HEK293 (cell line): Measurements from ENCODE around the gene ADK.

ENCODE experiments used
- ATF2 ChIP-seq: fragments of 450-650 bp; formaldehyde crosslinking; IDR thresholded peaks from 2 replicates; pipeline ENCODE4 v1.5.1; 2016; ENCODE audit warnings: missing biosample characterization, missing genetic modification characterization, low read depth
- CTCF ChIP-seq: fragments of 450-650 bp; formaldehyde crosslinking; IDR thresholded peaks from 2 replicates; pipeline ENCODE4 v1.5.1; 2016; ENCODE audit warnings: missing biosample characterization, missing genetic modification characterization
- PBX3 ChIP-seq: sonication (generic); formaldehyde crosslinking; IDR thresholded peaks from 2 replicates; pipeline ENCODE4 v1.8.1; 2022; ENCODE audit warnings: mild to moderate bottlenecking, moderate library complexity, missing genetic modification reagents
- ZBTB10 ChIP-seq: fragments of 450-650 bp; formaldehyde crosslinking; IDR thresholded peaks from 2 replicates; pipeline ENCODE4 v1.5.1; 2016; ENCODE audit warnings: missing biosample characterization, missing genetic modification characterization
- ZBTB26 ChIP-seq: fragments of 450-650 bp; formaldehyde crosslinking; optimal IDR thresholded peaks from 2 replicates; pipeline ENCODE3; 2016; ENCODE audit warnings: missing biosample characterization, mild to moderate bottlenecking, missing genetic modification characterization
- ZBTB8A ChIP-seq: fragments of 450-650 bp; formaldehyde crosslinking; IDR thresholded peaks from 2 replicates; pipeline ENCODE4 v1.5.1; 2016; ENCODE audit warnings: missing biosample characterization, missing genetic modification characterization
- ZNF350 ChIP-seq: fragments of 450-650 bp; formaldehyde crosslinking; IDR thresholded peaks from 2 replicates; pipeline ENCODE4 v1.5.0; 2017; ENCODE audit warnings: missing biosample characterization, mild to moderate bottlenecking, missing genetic modification characterization
- ZNF624 ChIP-seq: fragments of 450-650 bp; formaldehyde crosslinking; IDR thresholded peaks from 2 replicates; pipeline ENCODE4 v1.5.1; 2017; ENCODE audit warnings: missing biosample characterization, missing genetic modification characterization
- ZNF645 ChIP-seq: fragments of 450-650 bp; formaldehyde crosslinking; IDR thresholded peaks from 2 replicates; pipeline ENCODE4; 2016; ENCODE audit warnings: missing biosample characterization, missing genetic modification characterization
- ZNF76 ChIP-seq: fragments of 450-650 bp; formaldehyde crosslinking; IDR thresholded peaks from 2 replicates; pipeline ENCODE4; 2016; ENCODE audit warnings: low read depth, missing biosample characterization, missing genetic modification characterization, borderline replicate concordance

- no peak for TF ChIP-seq ZBTB8A (tag by site-specific recombination)
- no peak for TF ChIP-seq ZNF624 (tag by site-specific recombination)
- no peak for TF ChIP-seq PBX3 (CRISPR knock-in tag)
- TF ChIP-seq ZNF645 (tag by site-specific recombination): no peak
- no peak for TF ChIP-seq ZBTB26 (tag by site-specific recombination)
- TF ChIP-seq CTCF (tag by site-specific recombination): no peak
- TF ChIP-seq ZBTB10 (tag by site-specific recombination): no peak
- TF ChIP-seq ZNF76 (tag by site-specific recombination): no peak
- TF ChIP-seq ATF2 (tag by site-specific recombination): no peak
- TF ChIP-seq ZNF350 (tag by site-specific recombination): no peak
Observed at GRCh38 chr10:74377476-74377875, 226.5 kb downstream of the ADK start.
